Liver (tissue), 3 donors: ENCODE data around the gene AEBP1.

ENCODE experiments used
- CTCF ChIP-seq: fragments of 150-350 bp; IDR thresholded peaks from 2 replicates; pipeline ENCODE4 v1.5.1; 2017; ENCODE audit warnings: improper control_type of control experiment, low read depth, low read length; ENCODE audit not compliant: missing input control
- EGR1 ChIP-seq, 2 donors: IDR thresholded peaks; 2 replicates each; pipeline ENCODE4 v1.6.1; 2016 to 2018; ENCODE audit warnings: antibody characterized with exemption in 2 of 2, low read depth in 2 of 2
- JUND ChIP-seq, 2 donors: IDR thresholded peaks; 2 replicates each; pipeline ENCODE4 v1.6.1; 2016; ENCODE audit warnings: antibody characterized with exemption in 2 of 2
- NR2F2 ChIP-seq: IDR thresholded peaks from 2 replicates; pipeline ENCODE4 v1.6.1; 2016; ENCODE audit warnings: antibody characterized with exemption
- REST ChIP-seq: IDR thresholded peaks from 2 replicates; pipeline ENCODE4 v1.6.1; 2016; ENCODE audit warnings: antibody characterized with exemption, mild to moderate bottlenecking
- RXRA ChIP-seq, 2 donors: IDR thresholded peaks; 2 replicates each; pipeline ENCODE4 v1.6.1; 2017 to 2018; ENCODE audit warnings: antibody characterized with exemption in 2 of 2, mild to moderate bottlenecking in 1 of 2
- SP1 ChIP-seq: IDR thresholded peaks from 2 replicates; pipeline ENCODE4 v1.6.1; 2018; ENCODE audit warnings: antibody characterized with exemption, mild to moderate bottlenecking
- TAF1 ChIP-seq: conservative IDR thresholded peaks from 2 replicates; pipeline ENCODE4 v1.6.1; 2016; ENCODE audit warnings: antibody characterized with exemption, mild to moderate bottlenecking
- ZBTB33 ChIP-seq: IDR thresholded peaks from 2 replicates; pipeline ENCODE4 v1.6.1; 2016; ENCODE audit warnings: antibody characterized with exemption
- TF ChIP-seq, protein P1 (sequence below): IDR thresholded peaks from 2 replicates; pipeline ENCODE4 v1.6.1; 2016; ENCODE audit warnings: antibody characterized with exemption
- donor health status: healthy.
- donor health status: healthy.

GRCh38 chr7:44078521-44078920, 25.6 kb upstream of the AEBP1 start:
- TF ChIP-seq CTCF (no peak), JUND (IDR thresholded peaks at IDR 0.05) (no peak), SP1 (no peak), TAF1 (no peak), REST (no peak), EGR1 (IDR thresholded peaks at IDR 0.05; ENCODE audit: low read depth in 2 of 2) (no peak), RXRA (IDR thresholded peaks at IDR 0.05) (no peak), NR2F2 (no peak), ZBTB33 (no peak)
- TF ChIP-seq, protein P1, sequence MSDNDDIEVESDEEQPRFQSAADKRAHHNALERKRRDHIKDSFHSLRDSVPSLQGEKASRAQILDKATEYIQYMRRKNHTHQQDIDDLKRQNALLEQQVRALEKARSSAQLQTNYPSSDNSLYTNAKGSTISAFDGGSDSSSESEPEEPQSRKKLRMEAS: no peak
